GM20000 (cell line): ENCODE results near the gene TRH.
A peak's percentile ranks its signal among the peaks of the same experiment; 100 is the strongest.

Source experiments
- DNase-seq: peaks from one replicate; pipeline ENCODE4 v3.0.0; 2012; ENCODE audit warnings: low spot score
- CTCF ChIP-seq: IDR thresholded peaks from 2 replicates; pipeline ENCODE4 v1.5.1; 2012; ENCODE audit warnings: mild to moderate bottlenecking, control low read depth; ENCODE audit errors: extremely low read depth, missing control alignments

The TRH gene

DNA sequence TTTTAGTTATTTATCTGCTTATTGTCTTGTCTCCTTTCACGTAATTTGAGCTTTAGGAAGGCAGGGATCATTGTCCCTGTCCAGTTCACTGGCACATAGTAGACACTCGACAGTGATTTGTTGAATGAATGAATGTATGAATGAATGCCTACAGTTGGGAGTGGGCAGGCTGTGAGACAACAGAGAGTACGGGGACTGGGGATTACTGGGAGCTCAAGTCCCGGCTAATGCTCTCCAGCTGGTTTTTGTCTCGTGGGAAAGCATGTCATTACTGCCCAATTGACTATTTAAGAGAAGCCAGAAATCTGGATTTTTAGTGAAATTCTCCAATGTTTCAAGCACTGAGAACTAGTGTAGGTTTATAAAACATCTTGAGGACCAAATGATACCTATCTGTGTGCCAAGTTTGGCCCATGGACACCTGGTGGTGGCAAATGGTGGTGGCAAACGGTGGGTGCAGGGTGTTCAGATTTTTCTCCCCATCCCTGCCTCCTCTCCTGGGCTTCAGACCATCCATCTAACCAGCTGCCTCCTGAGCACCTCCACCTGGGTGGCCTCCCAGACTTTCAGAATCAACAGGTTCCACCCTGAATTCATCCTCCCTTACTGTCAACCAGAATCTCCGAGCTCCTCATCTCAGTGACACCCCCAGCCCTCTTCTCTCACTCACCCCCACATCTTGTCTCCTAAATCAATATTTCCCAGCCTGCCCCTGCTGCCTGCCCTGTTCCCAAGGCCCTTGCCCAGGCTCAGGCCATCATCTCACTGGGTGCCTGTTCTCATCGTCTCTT lies 36.2 kb upstream of the TRH start:
- no peak for DNase-seq
- TF ChIP-seq CTCF: no peak

DNA sequence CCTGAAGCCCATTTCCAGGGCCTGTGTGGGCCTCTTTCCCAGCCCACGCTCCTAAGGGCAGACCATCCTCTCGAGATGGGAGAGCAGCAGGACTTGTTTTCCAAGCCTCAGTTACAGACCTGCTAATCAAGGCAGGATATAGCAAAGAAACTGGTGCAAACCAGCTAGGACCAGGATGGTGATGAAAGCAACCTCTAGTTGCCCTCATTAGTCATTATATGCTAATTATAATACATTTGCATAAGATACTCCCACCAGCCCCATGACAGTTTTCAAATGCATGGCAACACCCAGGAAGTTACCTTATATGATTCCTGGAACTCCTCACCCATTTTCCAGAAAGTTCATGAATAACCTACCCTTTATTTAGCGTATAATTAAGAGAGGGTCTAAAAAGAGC lies 34.4 kb upstream of the TRH start:
- no peak for TF ChIP-seq CTCF
- no peak for DNase-seq

DNA sequence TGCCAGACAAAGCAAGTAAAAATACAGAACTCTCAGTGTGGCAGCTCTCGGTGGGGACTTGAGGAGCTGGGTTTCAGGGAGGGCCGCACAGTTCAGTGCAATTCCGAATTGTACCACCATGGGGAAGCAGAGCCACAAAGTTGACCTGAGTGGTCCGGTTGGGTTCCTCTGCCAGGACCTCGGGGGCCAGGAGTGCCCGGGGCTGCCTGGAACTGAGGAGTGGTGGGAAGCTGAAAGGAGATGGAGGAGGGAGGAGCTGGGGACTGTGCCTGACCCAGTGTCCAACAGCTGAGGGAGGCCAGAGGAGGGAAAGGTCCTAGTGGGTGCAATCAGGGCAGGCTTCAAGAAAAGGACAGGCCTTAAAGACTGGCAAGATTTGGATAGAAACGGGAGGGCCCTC lies 32.2 kb upstream of the TRH start:
- peak; percentile 72 for DNase-seq
- TF ChIP-seq CTCF: peak; percentile 26

DNA sequence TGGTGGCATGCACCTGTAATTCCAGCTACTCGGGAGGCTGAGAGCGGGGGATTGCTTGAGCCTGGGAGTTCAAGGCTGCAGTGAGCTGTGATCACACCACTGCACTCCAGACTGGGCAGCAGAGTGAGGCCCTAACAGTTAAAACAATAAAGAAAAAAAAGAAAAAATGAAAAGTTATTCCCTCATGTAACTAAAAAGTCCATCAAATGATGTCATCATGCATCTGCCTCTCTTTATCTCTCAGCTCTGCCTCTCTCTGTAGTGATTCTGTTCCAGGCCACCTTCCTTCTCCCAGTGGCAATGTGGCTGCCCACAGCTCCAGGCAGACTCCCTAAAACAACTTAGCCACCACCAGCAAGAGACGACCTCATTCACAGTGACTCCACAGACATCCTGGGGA lies 31.5 kb upstream of the TRH start:
- no peak for DNase-seq

GRCh38 chr3:129944709-129945108 lies 29.8 kb upstream of the TRH start:
- TF ChIP-seq CTCF: no peak
- no peak for DNase-seq

More for the DNA sequence above, 31.5 kb upstream of the TRH start:
- no peak for TF ChIP-seq CTCF

DNA sequence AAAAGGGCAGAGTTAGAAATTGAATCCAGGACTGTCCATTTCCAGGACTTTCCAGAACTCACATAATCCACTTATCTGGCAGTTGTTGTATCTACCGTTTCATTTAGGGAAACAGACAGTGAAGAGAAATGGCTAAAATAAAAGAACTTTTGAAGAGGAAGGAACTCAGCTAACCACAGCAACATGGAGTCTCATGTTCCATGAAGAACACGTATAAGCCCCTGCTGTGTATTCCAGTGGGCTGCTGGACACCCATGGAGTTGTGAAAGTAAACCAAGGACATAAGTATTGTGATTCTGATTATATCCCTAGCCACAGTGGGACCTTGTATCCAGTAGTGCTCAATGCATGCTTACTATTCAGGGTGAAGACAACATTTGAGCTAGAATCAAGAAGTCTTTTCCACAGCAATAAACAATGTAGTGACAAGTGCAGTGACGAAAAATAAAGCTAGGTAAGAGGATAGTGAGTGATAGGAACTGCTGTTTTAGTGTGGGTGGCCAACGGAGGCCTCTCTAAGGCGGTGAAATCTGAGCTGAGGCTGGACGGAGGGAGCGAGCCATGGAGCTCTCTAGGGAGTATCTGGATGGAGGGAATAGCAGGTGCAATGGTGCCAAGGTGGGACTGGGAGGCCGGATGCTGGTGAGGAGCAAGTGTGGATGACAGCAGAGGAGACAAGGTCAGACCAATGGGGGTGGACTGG lies 26.8 kb upstream of the TRH start:
- TF ChIP-seq CTCF: no peak
- DNase-seq: no peak

DNA sequence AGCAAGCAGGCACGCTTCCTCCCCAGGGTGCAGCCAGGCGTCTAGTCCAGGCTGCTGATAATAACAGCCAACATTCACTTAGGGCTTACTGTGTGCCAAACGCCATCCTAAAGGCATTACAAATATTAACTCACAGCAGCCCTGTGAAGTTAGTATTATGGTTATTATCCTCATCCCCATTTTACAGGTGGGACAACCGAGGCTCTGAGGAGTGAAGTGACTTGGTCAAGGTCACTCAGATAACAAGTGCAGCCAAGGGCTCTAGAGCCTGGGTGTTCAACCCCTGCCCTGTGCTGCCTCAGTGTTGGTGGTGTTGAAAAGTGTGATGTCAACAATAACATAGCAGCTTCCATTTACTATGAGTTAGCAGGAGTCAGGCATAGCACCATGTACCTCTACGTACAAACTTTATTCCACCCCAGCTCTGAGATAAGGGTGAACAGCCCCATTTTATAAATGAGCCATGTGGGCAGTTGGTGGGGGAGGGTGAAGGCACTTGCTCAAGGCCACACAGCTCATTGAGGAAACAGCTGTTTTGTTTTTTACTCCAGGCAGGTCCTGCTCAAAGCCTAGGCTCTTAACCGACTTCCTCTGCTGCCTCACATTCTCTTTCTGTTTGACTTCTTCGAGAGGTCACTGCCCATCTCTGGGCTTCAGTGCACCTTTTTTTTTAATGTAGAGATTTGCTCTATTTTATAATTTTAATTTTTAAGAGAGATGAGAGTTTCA lies 24.0 kb upstream of the TRH start:
- TF ChIP-seq CTCF: no peak
- DNase-seq: no peak
